ENCODE measurements around the gene TDO2. TPM values are rescaled to one million over a fixed set of nuclear protein-coding genes. Genes with fewer than 3 reads are reported as not detected.

The TDO2 gene
- total RNA-seq, 2 experiments from 2014 or later, result not detected

- Histone ChIP-seq H4K20me1 (ENCODE audit: insufficient read depth, low read length) (no peaks in the 10 kb centered on the region), H3K36me3 (ENCODE audit: insufficient read depth, low read length) (no peaks in the 10 kb centered on the region), H3K9me3 (ENCODE audit: low read length) (no peaks in the 10 kb centered on the region), H3K4me3 (ENCODE audit: low read depth, low read length, poor library complexity, severe bottlenecking) (no peak overlapping the region), H3K9me2 (ENCODE audit: insufficient read depth, low read length) (no peaks in the 10 kb centered on the region), H3K27ac (ENCODE audit: low read depth, low read length, poor library complexity, severe bottlenecking) (no peak overlapping the region), H3K79me2 (ENCODE audit: insufficient read depth, low read depth, low read length) (no peaks in the 10 kb centered on the region), H2AFZ (ENCODE audit: low read length) (no peak overlapping the region), H3K4me1 (ENCODE audit: insufficient read depth, low read length, poor library complexity, severe bottlenecking) (no peaks in the 10 kb centered on the region), H3K4me2 (ENCODE audit: low read length) (no peak overlapping the region)
- ChIA-PET CTCF (ENCODE audit: unreplicated experiment) (no interaction called here), POLR2A (interaction anchor here (0.7 to 1.1 kb wide), 3 partner anchors 9 to 86 kb away, joined by 3 to 4 read pairs (median 3); no protein-coding TSS in a partner anchor)
- TF ChIP-seq EZH2phosphoT487 (IDR thresholded peaks at IDR 0.05; ENCODE audit: borderline replicate concordance, low read depth, low read length), result no peak
- TF ChIP-seq, protein P1, sequence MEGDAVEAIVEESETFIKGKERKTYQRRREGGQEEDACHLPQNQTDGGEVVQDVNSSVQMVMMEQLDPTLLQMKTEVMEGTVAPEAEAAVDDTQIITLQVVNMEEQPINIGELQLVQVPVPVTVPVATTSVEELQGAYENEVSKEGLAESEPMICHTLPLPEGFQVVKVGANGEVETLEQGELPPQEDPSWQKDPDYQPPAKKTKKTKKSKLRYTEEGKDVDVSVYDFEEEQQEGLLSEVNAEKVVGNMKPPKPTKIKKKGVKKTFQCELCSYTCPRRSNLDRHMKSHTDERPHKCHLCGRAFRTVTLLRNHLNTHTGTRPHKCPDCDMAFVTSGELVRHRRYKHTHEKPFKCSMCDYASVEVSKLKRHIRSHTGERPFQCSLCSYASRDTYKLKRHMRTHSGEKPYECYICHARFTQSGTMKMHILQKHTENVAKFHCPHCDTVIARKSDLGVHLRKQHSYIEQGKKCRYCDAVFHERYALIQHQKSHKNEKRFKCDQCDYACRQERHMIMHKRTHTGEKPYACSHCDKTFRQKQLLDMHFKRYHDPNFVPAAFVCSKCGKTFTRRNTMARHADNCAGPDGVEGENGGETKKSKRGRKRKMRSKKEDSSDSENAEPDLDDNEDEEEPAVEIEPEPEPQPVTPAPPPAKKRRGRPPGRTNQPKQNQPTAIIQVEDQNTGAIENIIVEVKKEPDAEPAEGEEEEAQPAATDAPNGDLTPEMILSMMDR (conservative IDR thresholded peaks at IDR 0.05; ENCODE audit: low read length), result no peak
- intact Hi-C loops (cut with micrococcal nuclease; ENCODE audit: unreplicated experiment), result no loop called here
- no TSS peak for BruUV-seq (replicated peaks)
- no peak for DNase-seq (ENCODE audit: low spot score)
Measured at GRCh38 chr4:155966731-155967395, 63.4 kb downstream of the TDO2 start.

Other genes starting within 250 kb of the TDO2 start
- not detected in 2 replicates for gene GUCY1A1, start 236.8 kb upstream of the TDO2 start, total RNA-seq (2014; rRNA removed; shearing (Covaris generic))
- not detected in 2 replicates for gene GUCY1A1, start 236.8 kb upstream of the TDO2 start, total RNA-seq (2022)
- not detected in 2 replicates for gene GUCY1B1, start 144.7 kb upstream of the TDO2 start, total RNA-seq (2014; rRNA removed; shearing (Covaris generic))
- gene GUCY1B1, start 144.7 kb upstream of the TDO2 start, total RNA-seq (2022), result not detected in 2 replicates
- not detected in 2 replicates for gene ASIC5, start 37.4 kb upstream of the TDO2 start, total RNA-seq (2014; rRNA removed; shearing (Covaris generic))
- gene ASIC5, start 37.4 kb upstream of the TDO2 start, total RNA-seq (2022), result not detected in 2 replicates
- 0.05 and 0.92 TPM in 2 replicates for gene CTSO, start 50.2 kb downstream of the TDO2 start, total RNA-seq (2014; rRNA removed; shearing (Covaris generic))
- gene CTSO, start 50.2 kb downstream of the TDO2 start, total RNA-seq (2022), result 1.8 and 2.0 TPM in 2 replicates

All from OCI-LY7 (cell line).